ENCODE data around the gene GRK3.
"Not testable (repeated sequence)": the region's sequence is repeated elsewhere in the genome, so short reads cannot be mapped to it uniquely, and the experiment has no call there.

GRK3 gene

DNA sequence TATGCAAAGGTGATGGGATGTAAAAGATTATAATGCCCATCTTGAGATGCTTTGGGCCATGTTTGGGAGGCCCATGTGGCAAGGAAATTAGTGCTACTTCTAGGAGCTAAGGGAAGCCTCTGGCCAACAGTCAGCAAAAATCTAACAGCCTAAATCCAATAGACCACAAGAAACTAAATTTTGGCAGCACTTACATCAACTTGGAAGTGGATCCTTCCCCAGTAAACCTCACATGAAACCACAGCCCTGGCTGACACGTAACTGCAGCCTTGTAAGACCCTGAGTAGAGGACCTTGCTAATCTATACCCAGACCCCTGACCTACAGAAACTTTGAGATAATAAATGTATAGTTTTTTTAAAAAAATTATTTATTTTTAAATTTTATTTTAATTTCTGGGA is 13.1 kb upstream of the GRK3 start:
- DNase-seq (ENCODE audit: low read depth), result no peak

DNA sequence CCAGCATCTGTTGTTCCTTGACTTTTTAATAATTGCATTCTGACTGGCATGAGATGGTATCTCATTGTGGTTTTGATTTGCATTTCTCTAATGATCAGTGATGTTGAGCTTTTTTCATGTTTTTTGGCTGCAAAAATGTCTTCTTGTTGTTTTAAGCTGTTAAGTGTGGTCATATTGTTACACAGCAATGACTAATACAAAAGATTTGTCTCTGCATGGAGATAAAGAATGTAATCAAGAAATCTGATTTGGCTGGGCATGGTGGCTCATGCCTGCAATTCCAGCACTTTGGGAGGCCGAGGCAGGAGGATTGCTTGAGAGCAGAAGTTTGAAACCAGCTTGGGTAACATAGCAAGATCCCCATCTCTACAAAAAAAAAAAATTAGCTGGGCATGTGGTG is 12.1 kb upstream of the GRK3 start:
- DNase-seq (ENCODE audit: low read depth), result not testable (repeated sequence)

GRCh38 chr22:25553131-25553530 is 11.3 kb upstream of the GRK3 start:
- no peak for DNase-seq (ENCODE audit: low read depth)

- DNase-seq (ENCODE audit: low read depth), result no peak
Measured at GRCh38 chr22:25554238-25554671, 10.2 kb upstream of the GRK3 start.

GRCh38 chr22:25554689-25555088 is 9.8 kb upstream of the GRK3 start:
- no peak for DNase-seq (ENCODE audit: low read depth)

- DNase-seq (ENCODE audit: low read depth), result no peak
Measured at GRCh38 chr22:25555586-25555985, 8.9 kb upstream of the GRK3 start.

- no peak for DNase-seq (ENCODE audit: low read depth)
Measured at GRCh38 chr22:25557218-25557617, 7.3 kb upstream of the GRK3 start.

DNA sequence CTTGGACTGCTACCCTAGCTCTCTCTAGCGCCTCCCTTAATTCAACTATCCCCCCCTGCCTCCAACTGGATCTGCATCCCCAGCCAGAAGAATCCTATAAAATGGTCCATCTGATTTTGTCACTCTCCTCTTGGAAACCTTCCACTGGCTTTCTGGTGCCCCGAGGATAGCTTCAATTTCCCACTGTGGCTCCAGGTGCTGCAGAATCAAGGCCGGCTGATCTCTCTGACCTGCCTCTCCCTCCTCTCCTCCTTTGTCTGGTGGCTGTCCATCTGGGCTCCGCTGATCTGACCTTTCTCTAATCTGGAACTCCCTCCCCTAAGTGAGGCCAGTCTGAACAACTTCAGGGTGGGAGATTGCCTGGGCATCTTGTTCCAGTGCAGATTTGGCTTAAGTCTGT is 6.1 kb upstream of the GRK3 start:
- no peak for DNase-seq (ENCODE audit: low read depth)

GRCh38 chr22:25559910-25560309 is 4.6 kb upstream of the GRK3 start:
- not testable (repeated sequence) for DNase-seq (ENCODE audit: low read depth)

DNA sequence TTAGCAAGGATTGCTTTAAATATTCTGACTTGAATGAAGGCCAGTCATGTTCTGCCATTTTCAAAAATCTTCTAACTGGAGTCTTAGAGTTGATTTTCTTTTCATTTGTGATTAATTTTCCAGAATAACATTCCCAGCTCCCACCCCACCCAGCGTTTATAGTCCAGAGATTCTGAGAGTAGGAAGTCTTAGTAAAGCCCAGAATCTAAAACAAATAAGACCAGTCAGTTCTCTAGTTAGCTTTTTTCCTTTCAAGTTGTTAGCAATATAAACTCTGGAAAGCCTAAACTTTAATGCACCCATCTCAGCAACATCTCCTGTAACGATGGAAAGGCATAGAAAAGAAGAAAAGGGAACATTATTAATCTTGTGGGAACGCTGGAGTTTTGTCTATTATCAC is 3.3 kb upstream of the GRK3 start:
- DNase-seq (ENCODE audit: low read depth), result not testable (repeated sequence)

DNA sequence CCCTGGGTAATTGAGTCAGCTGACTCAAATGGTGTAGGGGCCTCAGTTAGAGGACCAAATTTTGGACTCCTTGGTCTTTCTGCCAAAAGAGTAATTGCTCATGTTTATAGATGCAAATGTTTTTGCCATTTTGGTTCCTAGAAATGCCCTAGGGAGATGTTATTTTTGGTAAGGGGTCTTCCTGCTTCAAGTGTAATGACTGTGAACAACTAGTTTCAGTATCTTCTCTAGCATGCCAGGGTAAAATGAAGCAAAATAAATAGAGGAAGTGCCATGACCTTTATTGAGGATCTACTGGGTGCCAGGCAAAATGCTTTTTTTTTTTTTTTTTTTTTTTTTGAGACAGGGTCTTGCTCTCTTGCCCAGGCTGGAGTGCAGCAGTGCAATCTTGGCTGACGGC is 2.5 kb upstream of the GRK3 start:
- not testable (repeated sequence) for DNase-seq (ENCODE audit: low read depth)

- DNase-seq (ENCODE audit: low read depth), result not testable (repeated sequence)
Measured at GRCh38 chr22:25562966-25563760, 1.3 kb upstream of the GRK3 start.

GRCh38 chr22:25563761-25564319 is 635 bp upstream of the GRK3 start:
- DNase-seq (ENCODE audit: low read depth), result no peak

DNA sequence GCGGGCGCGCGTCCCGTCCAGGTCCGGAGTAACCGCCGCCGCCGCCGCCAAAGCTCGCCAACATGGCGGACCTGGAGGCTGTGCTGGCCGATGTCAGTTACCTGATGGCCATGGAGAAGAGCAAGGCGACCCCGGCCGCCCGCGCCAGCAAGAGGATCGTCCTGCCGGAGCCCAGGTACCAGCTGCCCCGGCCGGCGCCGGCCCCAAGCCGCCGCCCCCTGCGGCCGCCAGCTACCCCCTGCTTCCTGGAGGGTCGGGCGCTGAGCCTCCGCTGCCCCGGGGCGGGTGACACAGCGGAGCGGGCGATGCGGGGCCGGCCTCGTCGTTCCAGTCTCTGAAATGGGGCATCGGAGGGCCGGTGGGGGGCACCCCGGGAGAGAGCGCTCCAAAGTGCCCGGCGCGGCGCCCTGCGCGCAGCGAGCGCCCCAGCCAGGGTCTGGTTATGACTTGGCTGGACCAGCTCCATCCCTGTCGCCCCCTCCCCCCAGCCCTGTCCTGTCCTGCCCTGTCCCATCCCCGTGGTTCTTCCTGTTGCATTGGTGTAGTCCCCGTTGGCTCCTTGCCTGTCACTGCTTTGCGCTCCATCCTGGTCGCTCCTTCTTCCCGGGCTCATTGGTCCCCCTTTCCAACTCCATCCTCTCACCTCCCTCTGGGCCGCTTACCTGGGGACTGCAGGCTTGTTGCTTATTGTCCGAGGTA is 653 bp downstream of the GRK3 start:
- no peak for DNase-seq (ENCODE audit: low read depth)

GRCh38 chr22:25566186-25566897 is 1.9 kb downstream of the GRK3 start:
- DNase-seq (ENCODE audit: low read depth), result no peak

DNA sequence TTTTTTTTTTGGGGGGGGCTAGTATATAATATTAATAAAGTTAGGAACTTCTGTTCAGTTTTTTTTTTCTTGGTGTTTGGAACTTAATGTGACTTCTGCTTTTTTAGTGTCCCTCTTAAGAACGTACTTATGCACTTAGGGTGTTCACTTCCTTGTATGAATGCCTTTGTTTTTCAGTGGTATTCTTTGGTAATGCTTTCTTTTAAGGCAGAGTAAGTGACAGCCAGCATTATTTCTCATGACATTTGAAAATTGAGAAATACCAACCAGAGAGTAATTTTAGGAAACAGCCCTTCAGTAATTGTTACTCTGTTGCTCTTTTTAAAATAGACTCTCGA is 2.4 kb downstream of the GRK3 start:
- no peak for DNase-seq (ENCODE audit: low read depth)

- DNase-seq (ENCODE audit: low read depth), result no peak
Measured at GRCh38 chr22:25567251-25567675, 2.8 kb downstream of the GRK3 start.

DNA sequence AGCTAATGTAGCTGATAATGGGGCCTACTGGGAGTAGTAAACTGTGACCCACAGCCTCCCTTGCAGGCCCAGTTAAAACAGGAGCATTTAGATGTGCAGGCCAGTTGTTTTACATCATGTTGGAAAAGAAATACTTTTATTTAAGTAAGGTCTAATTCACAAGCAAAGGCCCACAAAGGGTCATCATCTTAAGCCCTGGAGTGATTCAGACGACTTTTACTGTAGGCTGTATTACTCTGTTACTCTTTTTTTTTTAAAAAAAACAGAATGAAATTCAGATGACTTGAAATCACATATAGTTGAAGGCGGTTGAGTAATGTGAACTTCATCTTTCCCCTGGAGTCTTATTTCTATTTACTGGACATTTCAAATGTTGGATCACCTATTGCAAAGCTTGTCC is 3.6 kb downstream of the GRK3 start:
- not testable (repeated sequence) for DNase-seq (ENCODE audit: low read depth)

DNA sequence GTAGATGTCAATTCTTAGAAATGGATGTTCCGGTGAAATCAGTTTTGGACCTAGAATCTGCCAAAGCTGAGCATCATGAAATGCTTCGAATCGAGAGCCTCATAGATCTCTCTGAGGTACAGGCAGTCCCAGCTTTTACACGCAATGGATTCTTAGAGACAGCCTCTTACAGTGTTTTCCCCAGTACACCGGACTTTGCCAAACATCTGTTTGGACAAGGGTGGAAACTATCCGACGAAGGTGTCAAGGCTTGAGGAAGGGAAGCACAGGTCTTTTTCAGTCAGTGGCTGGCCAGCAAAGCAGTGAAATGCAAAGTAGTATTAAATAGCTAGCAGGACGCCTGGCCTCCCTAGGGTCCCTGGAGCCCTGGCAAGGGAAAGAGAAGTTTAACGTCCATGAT is 4.9 kb downstream of the GRK3 start:
- no peak for DNase-seq (ENCODE audit: low read depth)

DNA sequence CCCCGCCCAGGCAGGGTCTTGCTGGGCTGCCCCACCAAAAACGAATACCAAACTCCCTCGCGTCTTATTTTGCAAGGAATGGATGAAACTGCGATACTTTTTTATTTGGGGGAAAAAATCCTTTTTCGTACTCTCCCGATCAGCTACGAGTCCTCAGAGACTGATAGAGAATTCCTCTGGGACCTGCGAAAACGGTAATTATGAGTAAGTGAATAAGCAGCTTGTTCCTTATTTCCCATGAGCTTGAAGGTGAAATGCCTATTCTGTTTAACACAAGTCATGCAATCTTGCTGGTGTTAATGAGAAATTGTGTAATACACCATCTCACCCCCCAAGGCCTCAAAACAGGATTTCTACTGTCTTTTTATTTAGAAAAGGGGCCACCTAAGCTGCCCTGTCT is 5.5 kb downstream of the GRK3 start:
- DNase-seq (ENCODE audit: low read depth), result no peak

DNA sequence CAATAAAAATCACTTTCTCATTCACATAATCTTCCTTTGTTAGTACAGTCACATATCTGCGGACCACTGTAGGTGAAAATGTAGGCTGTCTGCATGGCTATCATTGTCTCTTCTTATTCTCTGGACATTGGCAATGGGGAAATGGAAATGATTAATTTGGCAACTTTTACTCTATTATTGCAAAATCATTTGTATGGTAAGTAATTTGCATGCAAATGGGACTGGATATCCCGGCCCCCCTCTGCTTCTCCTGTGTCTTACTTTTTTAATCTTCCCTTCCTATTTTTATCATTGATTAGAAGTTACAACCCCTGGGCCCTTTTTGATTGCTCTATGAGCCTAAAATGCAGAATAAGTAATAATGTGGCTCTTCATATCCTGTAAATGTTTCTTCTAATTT is 6.0 kb downstream of the GRK3 start:
- no peak for DNase-seq (ENCODE audit: low read depth)

GRCh38 chr22:25571969-25572707 is 7.7 kb downstream of the GRK3 start:
- DNase-seq (ENCODE audit: low read depth), result not testable (repeated sequence)

All from activated T-helper 1 cell treated with Interleukin-2 at 50 U/mL for 16 hours (primary cell).